Breast epithelium (tissue), 3 donors: ENCODE results near the gene PTGER3.

Experiments
- POLR2A ChIP-seq: fragments of 450-650 bp; IDR thresholded peaks from one replicate; pipeline ENCODE4 v1.6.1; 2016; ENCODE audit warnings: antibody characterized with exemption, mild to moderate bottlenecking, moderate library complexity
- POLR2AphosphoS5 ChIP-seq, 3 donors: sonication (generic); formaldehyde crosslinking; IDR thresholded peaks; one replicate each; pipeline ENCODE4 v1.6.1; 2017; ENCODE audit warnings: antibody characterized with exemption in 3 of 3
- TF ChIP-seq, protein P1 (sequence below), 3 donors: fragments of 450-650 bp; IDR thresholded peaks; one replicate each; pipeline ENCODE4 v1.5.1; 2016 to 2017; ENCODE audit warnings: antibody characterized with exemption in 3 of 3, mild to moderate bottlenecking in 3 of 3, moderate library complexity in 3 of 3

DNA sequence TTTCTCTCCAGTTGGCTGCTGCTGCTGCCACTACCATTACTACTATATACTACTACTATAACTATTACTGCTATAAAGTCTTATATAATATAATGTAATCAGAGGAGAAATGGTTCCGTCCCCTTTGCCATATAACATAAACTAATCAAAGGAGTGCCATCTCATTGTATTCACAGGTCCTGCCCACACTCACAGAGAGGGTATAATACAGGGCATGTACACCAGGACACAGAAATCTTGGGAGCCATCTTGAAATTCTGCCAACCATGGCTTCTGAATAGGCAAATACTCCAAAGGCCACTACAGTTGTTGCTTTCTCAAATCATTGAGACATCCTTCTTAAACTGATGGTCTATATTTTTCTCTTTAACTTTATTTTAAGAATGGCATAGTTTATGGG lies 40.1 kb upstream of the PTGER3 start:
- TF ChIP-seq POLR2A (no peak), POLR2AphosphoS5 (IDR thresholded peaks at IDR 0.05) (no peak)
- TF ChIP-seq, protein P1, sequence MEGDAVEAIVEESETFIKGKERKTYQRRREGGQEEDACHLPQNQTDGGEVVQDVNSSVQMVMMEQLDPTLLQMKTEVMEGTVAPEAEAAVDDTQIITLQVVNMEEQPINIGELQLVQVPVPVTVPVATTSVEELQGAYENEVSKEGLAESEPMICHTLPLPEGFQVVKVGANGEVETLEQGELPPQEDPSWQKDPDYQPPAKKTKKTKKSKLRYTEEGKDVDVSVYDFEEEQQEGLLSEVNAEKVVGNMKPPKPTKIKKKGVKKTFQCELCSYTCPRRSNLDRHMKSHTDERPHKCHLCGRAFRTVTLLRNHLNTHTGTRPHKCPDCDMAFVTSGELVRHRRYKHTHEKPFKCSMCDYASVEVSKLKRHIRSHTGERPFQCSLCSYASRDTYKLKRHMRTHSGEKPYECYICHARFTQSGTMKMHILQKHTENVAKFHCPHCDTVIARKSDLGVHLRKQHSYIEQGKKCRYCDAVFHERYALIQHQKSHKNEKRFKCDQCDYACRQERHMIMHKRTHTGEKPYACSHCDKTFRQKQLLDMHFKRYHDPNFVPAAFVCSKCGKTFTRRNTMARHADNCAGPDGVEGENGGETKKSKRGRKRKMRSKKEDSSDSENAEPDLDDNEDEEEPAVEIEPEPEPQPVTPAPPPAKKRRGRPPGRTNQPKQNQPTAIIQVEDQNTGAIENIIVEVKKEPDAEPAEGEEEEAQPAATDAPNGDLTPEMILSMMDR (IDR thresholded peaks at IDR 0.05): no peak
